Measurements from ENCODE around the gene FBXO47. TPM values are rescaled to one million over a fixed set of nuclear protein-coding genes. Genes with fewer than 3 reads are reported as not detected.

FBXO47 gene
- polyA plus RNA-seq, 1 donor, result not detected

GRCh38 chr17:39002991-39003715, 36.0 kb upstream of the FBXO47 start:
- Histone ChIP-seq H3K27ac (ENCODE audit: low read length) (no peak overlapping the region), H3K4me3 (ENCODE audit: low read length) (no peak overlapping the region)
- 76% methylated on average over 7 of the region's 16 CpGs for WGBS (ENCODE audit: insufficient coverage, low lambda C conversion rate)

DNA sequence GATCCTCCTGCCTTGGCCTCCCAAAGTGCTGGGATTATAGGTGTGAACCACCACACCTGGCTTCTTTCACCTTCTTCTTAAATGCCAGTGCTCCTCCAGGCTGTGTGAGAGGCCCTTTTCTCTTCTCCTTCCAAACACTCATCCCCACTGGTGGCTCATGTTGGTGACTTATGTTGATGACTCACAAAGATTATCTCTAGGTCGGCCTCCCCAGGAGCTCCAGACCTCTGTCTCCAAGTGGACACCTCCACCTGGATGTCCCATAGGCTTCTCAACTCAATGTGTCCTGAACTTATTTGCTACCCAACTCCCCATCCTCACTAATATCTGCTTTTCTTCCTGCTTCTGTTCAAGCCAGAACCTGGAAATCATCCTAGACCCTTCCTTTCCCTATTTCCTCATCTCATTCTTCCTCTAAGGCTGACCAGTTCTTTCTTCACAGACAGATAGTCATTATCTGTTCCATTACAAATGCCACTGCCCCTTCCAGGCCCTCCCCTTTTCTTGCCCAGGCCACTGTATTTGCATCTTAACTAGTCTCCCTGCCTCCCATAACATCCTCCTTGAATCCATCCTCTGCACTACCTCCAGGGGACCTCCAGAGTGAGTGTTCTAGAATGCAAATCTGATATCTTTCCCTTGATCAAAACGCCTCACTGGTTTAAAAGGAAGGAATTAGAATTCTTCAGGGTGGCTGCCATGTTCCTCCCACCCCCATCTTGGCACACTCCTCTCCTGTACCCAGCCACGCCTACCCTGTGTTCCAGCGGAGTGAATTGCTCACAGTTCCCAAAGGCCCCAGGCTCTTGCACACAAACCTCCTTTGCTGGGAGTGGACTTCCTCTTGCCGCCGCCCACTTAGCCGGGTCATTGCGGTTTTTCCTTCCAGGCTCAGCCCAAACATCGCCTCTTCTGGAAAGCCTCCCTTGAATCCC, 34.8 kb upstream of the FBXO47 start:
- Histone ChIP-seq H3K27me3 (ENCODE audit: control insufficient read depth, insufficient read depth, low read length) (no peaks in the 10 kb centered on the region), H3K36me3 (ENCODE audit: control insufficient read depth, insufficient read depth, low read length) (no peaks in the 10 kb centered on the region), H3K9me3 (ENCODE audit: control insufficient read depth, low read depth, low read length) (peaks cover 9% of the 10 kb centered on the region), H3K4me1 (ENCODE audit: control insufficient read depth, insufficient read depth, low read length) (no peaks in the 10 kb centered on the region), H3K4me3 (ENCODE audit: low read length) (no peak overlapping the region), H3K27ac (ENCODE audit: low read length) (no peak overlapping the region)
- no CpG with 5 or more reads among the region's 9 CpGs for WGBS (ENCODE audit: insufficient coverage, low lambda C conversion rate)
- no peak for DNase-seq

More at GRCh38 chr17:39002991-39003715, 36.0 kb upstream of the FBXO47 start:
- Histone ChIP-seq H3K27me3 (ENCODE audit: control insufficient read depth, insufficient read depth, low read length) (no peaks in the 10 kb centered on the region), H3K4me1 (ENCODE audit: control insufficient read depth, insufficient read depth, low read length) (no peaks in the 10 kb centered on the region), H3K9me3 (ENCODE audit: control insufficient read depth, low read depth, low read length) (no peaks in the 10 kb centered on the region), H3K36me3 (ENCODE audit: control insufficient read depth, insufficient read depth, low read length) (no peaks in the 10 kb centered on the region)
- DNase-seq, result peak in 1 of 2 donors; percentile 31

DNA sequence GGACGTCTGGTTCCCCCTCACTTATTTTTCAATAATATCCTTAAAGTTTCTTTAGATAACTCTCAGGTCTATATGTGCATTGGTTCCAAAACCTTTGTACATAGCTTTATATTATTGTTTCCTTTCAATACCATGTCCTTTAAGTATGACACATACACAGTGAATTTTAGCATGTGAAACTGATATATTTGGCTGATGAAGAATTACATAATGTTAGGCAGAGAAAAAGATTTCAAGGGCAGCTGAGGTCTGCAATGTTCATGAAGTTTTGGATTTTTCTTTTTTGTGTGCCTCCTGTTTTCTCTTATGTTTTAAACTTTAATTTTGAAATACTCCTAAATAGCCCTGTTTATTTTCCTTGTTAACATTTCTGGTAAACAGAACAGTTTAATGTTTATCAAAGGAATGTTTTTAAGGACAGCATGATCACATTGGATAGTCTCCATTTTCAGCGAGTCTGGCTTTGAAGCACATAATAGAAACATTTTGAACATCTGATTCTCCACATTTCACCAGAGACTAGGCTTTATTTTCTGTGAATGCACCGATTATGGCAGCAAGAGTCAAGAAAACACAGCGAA, 32.9 kb upstream of the FBXO47 start:
- Histone ChIP-seq H3K27ac (ENCODE audit: low read length) (no peak overlapping the region), H3K9me3 (ENCODE audit: control insufficient read depth, low read depth, low read length) (peaks cover 14% of the 10 kb centered on the region), H3K27me3 (ENCODE audit: control insufficient read depth, insufficient read depth, low read length) (no peaks in the 10 kb centered on the region), H3K36me3 (ENCODE audit: control insufficient read depth, insufficient read depth, low read length) (no peaks in the 10 kb centered on the region), H3K4me3 (ENCODE audit: low read length) (no peak overlapping the region), H3K4me1 (ENCODE audit: control insufficient read depth, insufficient read depth, low read length) (no peaks in the 10 kb centered on the region)
- WGBS (ENCODE audit: insufficient coverage, low lambda C conversion rate), result 100% methylated on average over 1 of the region's 4 CpGs
- DNase-seq, result no peak

DNA sequence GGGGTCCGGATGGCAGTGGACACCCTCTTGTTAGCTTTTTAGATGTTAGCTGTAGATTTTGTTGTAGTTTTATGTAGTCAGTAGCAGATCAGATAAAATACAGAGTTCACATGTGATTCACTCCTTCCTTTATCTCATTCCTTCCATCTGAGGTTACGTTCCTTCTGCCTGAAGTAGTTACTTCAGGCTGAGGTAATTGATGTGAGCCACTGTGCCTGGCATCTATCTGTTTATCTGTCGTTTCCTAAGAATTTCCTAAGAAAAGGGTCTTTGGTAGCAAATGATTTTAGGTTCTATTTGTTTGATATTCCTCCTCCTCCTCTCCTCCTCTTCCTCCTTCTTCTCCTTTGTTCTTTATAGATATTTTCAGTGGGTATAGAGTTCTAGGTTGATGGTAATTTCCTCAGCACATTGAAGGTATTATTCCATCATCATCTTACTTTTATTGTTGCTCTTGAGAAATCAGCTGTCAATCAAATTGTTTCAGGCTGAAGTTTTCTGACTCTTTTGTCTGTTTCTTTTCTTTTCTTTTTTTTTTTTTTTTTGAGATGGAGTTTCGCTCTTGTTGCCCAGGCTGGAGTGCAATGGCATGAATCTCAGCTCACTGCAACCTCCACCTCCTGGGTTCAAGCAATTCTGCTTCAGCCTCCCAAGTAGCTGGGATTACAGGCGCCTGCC, 29.6 kb upstream of the FBXO47 start:
- Histone ChIP-seq H3K4me3 (ENCODE audit: low read length) (no peak overlapping the region), H3K36me3 (ENCODE audit: control insufficient read depth, insufficient read depth, low read length) (no peaks in the 10 kb centered on the region), H3K4me1 (ENCODE audit: control insufficient read depth, insufficient read depth, low read length) (no peaks in the 10 kb centered on the region), H3K27ac (ENCODE audit: low read length) (no peak overlapping the region), H3K27me3 (ENCODE audit: control insufficient read depth, insufficient read depth, low read length) (no peaks in the 10 kb centered on the region), H3K9me3 (ENCODE audit: control insufficient read depth, low read depth, low read length) (peaks cover 14% of the 10 kb centered on the region)
- DNase-seq, result no peak
- 60% methylated on average over 1 of the region's 5 CpGs for WGBS (ENCODE audit: insufficient coverage, low lambda C conversion rate)

- no peaks in the 10 kb centered on the region for H3K27me3 ChIP-seq (ENCODE audit: control insufficient read depth, insufficient read depth, low read length)
- H3K36me3 ChIP-seq (ENCODE audit: control insufficient read depth, insufficient read depth, low read length), result no peaks in the 10 kb centered on the region
- peaks cover 14% of the 10 kb centered on the region for H3K9me3 ChIP-seq (ENCODE audit: control insufficient read depth, low read depth, low read length)
- no peak for DNase-seq
- no peak overlapping the region for H3K4me3 ChIP-seq (ENCODE audit: low read length)
- WGBS (ENCODE audit: insufficient coverage, low lambda C conversion rate), result 56% methylated on average over 2 of the region's 2 CpGs
- no peak overlapping the region for H3K27ac ChIP-seq (ENCODE audit: low read length)
- no peaks in the 10 kb centered on the region for H3K4me1 ChIP-seq (ENCODE audit: control insufficient read depth, insufficient read depth, low read length)
These were observed 26.8 kb upstream of the FBXO47 start for GRCh38 chr17:38994026-38994425.

GRCh38 chr17:38984666-38985065, 17.5 kb upstream of the FBXO47 start:
- Histone ChIP-seq H3K9me3 (ENCODE audit: control insufficient read depth, low read depth, low read length) (no peaks in the 10 kb centered on the region), H3K27ac (ENCODE audit: low read length) (no peak overlapping the region), H3K36me3 (ENCODE audit: control insufficient read depth, insufficient read depth, low read length) (no peaks in the 10 kb centered on the region), H3K27me3 (ENCODE audit: control insufficient read depth, insufficient read depth, low read length) (no peaks in the 10 kb centered on the region), H3K4me3 (ENCODE audit: low read length) (no peak overlapping the region), H3K4me1 (ENCODE audit: control insufficient read depth, insufficient read depth, low read length) (no peaks in the 10 kb centered on the region)
- no peak for DNase-seq
- WGBS (ENCODE audit: insufficient coverage, low lambda C conversion rate), result 83% methylated on average over 1 of the region's 2 CpGs

DNA sequence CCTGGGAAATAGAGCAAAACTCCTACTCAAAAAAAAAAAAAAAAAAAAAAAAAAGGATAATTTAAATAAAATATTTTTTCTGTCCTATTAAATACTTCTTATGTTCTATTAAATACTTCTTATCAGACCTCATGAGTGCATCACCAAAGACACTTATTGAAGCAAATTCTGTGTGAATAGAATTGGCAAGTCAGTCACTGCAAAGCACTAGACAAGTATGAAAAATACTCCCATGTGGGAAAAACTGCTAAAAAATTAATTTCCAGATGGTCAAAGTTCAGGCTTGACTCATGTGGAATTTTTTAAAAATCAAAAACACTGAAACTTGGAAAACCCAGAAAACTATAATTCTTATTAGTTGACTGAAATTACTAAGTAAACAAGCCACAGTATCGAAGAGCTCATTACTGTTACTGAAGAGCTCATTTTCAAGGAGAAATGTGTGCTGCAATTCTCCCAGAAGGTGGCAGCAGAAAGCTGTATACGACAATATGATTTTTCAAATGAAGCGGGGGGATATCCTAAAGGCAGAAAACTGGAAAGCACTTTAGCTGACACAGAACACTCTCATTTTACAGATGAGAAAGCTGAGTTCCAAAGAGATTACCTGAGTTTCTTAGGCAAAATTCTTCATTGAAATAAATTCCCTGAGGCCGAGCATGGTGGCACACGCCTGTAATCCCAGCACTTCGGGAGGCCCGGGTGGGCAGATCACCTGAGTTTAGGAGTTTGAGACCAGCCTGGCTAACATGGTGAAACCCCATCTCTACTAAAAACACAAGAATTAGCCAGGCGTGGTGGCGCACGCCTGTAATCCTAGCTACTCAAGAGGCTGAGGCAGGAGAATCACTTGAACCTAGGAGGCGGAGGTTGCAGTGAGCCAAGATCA, 15.9 kb upstream of the FBXO47 start:
- WGBS (ENCODE audit: insufficient coverage, low lambda C conversion rate), result 100% methylated on average over 1 of the region's 11 CpGs
- no peak overlapping the region for H3K27ac ChIP-seq (ENCODE audit: low read length)
- H3K36me3 ChIP-seq (ENCODE audit: control insufficient read depth, insufficient read depth, low read length), result no peaks in the 10 kb centered on the region
- H3K4me3 ChIP-seq (ENCODE audit: low read length), result no peak overlapping the region
- no peaks in the 10 kb centered on the region for H3K27me3 ChIP-seq (ENCODE audit: control insufficient read depth, insufficient read depth, low read length)
- no peaks in the 10 kb centered on the region for H3K4me1 ChIP-seq (ENCODE audit: control insufficient read depth, insufficient read depth, low read length)
- no peaks in the 10 kb centered on the region for H3K9me3 ChIP-seq (ENCODE audit: control insufficient read depth, low read depth, low read length)
- peak; percentile 43 to 51 for DNase-seq

DNA sequence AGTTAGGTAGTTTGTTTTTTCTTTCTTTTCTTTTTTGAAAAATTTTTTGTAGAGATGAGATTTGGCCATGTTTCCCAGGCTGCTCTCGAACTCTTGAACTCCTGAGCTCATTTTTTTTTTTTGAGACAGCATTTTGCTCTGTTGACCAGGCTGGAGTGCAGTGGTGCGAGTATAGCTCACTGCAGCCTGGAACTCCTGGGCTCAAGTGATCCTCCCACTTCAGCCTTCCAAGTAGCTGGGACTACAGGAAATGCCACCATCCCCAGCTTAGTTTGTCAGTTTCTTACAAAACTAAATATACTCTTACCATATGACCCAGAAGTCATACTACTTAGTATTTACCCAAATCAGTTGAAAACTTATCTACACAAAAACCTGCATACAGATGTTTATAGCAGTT, 14.4 kb upstream of the FBXO47 start:
- DNase-seq, result no peak
- no peaks in the 10 kb centered on the region for H3K27me3 ChIP-seq (ENCODE audit: control insufficient read depth, insufficient read depth, low read length)
- H3K4me3 ChIP-seq (ENCODE audit: low read length), result no peak overlapping the region
- no peak overlapping the region for H3K27ac ChIP-seq (ENCODE audit: low read length)
- no peaks in the 10 kb centered on the region for H3K9me3 ChIP-seq (ENCODE audit: control insufficient read depth, low read depth, low read length)
- WGBS (ENCODE audit: insufficient coverage, low lambda C conversion rate), result 100% methylated on average over 1 of the region's 2 CpGs
- H3K4me1 ChIP-seq (ENCODE audit: control insufficient read depth, insufficient read depth, low read length), result no peaks in the 10 kb centered on the region
- H3K36me3 ChIP-seq (ENCODE audit: control insufficient read depth, insufficient read depth, low read length), result no peaks in the 10 kb centered on the region

GRCh38 chr17:38980490-38981217, 13.5 kb upstream of the FBXO47 start:
- 50% methylated on average over 1 of the region's 3 CpGs for WGBS (ENCODE audit: insufficient coverage, low lambda C conversion rate)
- no peaks in the 10 kb centered on the region for H3K9me3 ChIP-seq (ENCODE audit: control insufficient read depth, low read depth, low read length)
- no peak for DNase-seq

More at GRCh38 chr17:38980490-38981217, 13.5 kb upstream of the FBXO47 start:
- no peak overlapping the region for H3K4me3 ChIP-seq (ENCODE audit: low read length)
- no peak overlapping the region for H3K27ac ChIP-seq (ENCODE audit: low read length)
- H3K4me1 ChIP-seq (ENCODE audit: control insufficient read depth, insufficient read depth, low read length), result no peaks in the 10 kb centered on the region
- no peaks in the 10 kb centered on the region for H3K36me3 ChIP-seq (ENCODE audit: control insufficient read depth, insufficient read depth, low read length)
- no peaks in the 10 kb centered on the region for H3K27me3 ChIP-seq (ENCODE audit: control insufficient read depth, insufficient read depth, low read length)
